HEK293T (cell line): ENCODE measurements around the gene TOMM7.
A peak's percentile ranks its signal among the peaks of the same experiment; 100 is the strongest.

Experiments
- CTCF ChIA-PET: fragments of 350-600 bp; formaldehyde crosslinking; extraction: SDS; loops from one replicate; lab custom pipeline; 2021; ENCODE audit warnings: antibody characterized with exemption, inconsistent platforms; lab: Yijun Ruan, JAX
- POLR2A ChIA-PET: fragments of 350-600 bp; formaldehyde crosslinking; extraction: SDS; loops from one replicate; lab custom pipeline; 2020; ENCODE audit warnings: antibody characterized with exemption, inconsistent platforms; lab: Yijun Ruan, JAX
- DNase-seq: peaks from one replicate; pipeline ENCODE4 v3.0.0; 2012; ENCODE audit warnings: mixed read lengths; ENCODE audit errors: extremely low spot score
- ARNT ChIP-seq: fragments of 450-650 bp; IDR thresholded peaks from 2 replicates; pipeline ENCODE4 v1.6.1; 2017; ENCODE audit warnings: mild to moderate bottlenecking
- BHLHE40 ChIP-seq: fragments of 450-650 bp; IDR thresholded peaks from 2 replicates; pipeline ENCODE4 v1.6.1; 2016; ENCODE audit warnings: mild to moderate bottlenecking, moderate library complexity, borderline replicate concordance
- CTBP1 ChIP-seq: fragments of 450-650 bp; IDR thresholded peaks from 2 replicates; pipeline ENCODE4 v1.6.1; 2016; ENCODE audit warnings: borderline replicate concordance
- ELF4 ChIP-seq: fragments of 450-650 bp; IDR thresholded peaks from 2 replicates; pipeline ENCODE4 v1.6.1; 2017; ENCODE audit warnings: antibody characterized with exemption
- FOXA1 ChIP-seq: fragments of 450-650 bp; IDR thresholded peaks from 2 replicates; pipeline ENCODE4 v1.6.1; 2016; ENCODE audit warnings: mild to moderate bottlenecking
- FOXK2 ChIP-seq: fragments of 450-650 bp; IDR thresholded peaks from 2 replicates; pipeline ENCODE4 v1.6.1; 2016; ENCODE audit warnings: mild to moderate bottlenecking
- FOXM1 ChIP-seq: fragments of 450-650 bp; IDR thresholded peaks from 2 replicates; pipeline ENCODE4 v1.6.1; 2017; ENCODE audit warnings: mild to moderate bottlenecking, borderline replicate concordance
- HDGF ChIP-seq: fragments of 450-650 bp; IDR thresholded peaks from 2 replicates; pipeline ENCODE4 v1.6.1; 2017; ENCODE audit warnings: antibody characterized with exemption, borderline replicate concordance
- L3MBTL2 ChIP-seq: fragments of 450-650 bp; conservative IDR thresholded peaks from 2 replicates; pipeline ENCODE4 v1.6.1; 2016; ENCODE audit warnings: mild to moderate bottlenecking
- LEF1 ChIP-seq: fragments of 450-650 bp; IDR thresholded peaks from 2 replicates; pipeline ENCODE4 v1.6.1; 2017; ENCODE audit warnings: mild to moderate bottlenecking, borderline replicate concordance
- NFRKB ChIP-seq: fragments of 450-650 bp; IDR thresholded peaks from 2 replicates; pipeline ENCODE4 v1.6.1; 2016; ENCODE audit warnings: mild to moderate bottlenecking, moderate library complexity
- SP1 ChIP-seq: fragments of 450-650 bp; IDR thresholded peaks from 2 replicates; pipeline ENCODE4 v1.6.1; 2017
- SUZ12 ChIP-seq: fragments of 450-650 bp; IDR thresholded peaks from 2 replicates; pipeline ENCODE4 v1.6.1; 2016; ENCODE audit warnings: mild to moderate bottlenecking
- TARDBP ChIP-seq: fragments of 450-650 bp; IDR thresholded peaks from 2 replicates; pipeline ENCODE4 v1.6.1; 2016
- ZNF384 ChIP-seq: fragments of 450-650 bp; IDR thresholded peaks from 2 replicates; pipeline ENCODE4 v1.6.1; 2016
- TF ChIP-seq, protein P1 (sequence below): fragments of 450-650 bp; IDR thresholded peaks from 2 replicates; pipeline ENCODE4 v1.6.1; 2016

TOMM7 gene

GRCh38 chr7:22856416-22856815, 33.8 kb upstream of the TOMM7 start:
- TF ChIP-seq ELF4 (no peak), ARNT (no peak), HDGF (no peak), CTBP1 (no peak), FOXA1 (no peak)
- no peak for DNase-seq
- POLR2A ChIA-PET, result interaction anchor here (1.1 kb wide), 1 partner anchor 25 kb away, joined by 3 read pairs; no protein-coding TSS in a partner anchor
- CTCF ChIA-PET, result interaction anchor here (1.7 kb wide), 1 partner anchor 230 kb away, joined by 4 read pairs; no protein-coding TSS in a partner anchor

DNA sequence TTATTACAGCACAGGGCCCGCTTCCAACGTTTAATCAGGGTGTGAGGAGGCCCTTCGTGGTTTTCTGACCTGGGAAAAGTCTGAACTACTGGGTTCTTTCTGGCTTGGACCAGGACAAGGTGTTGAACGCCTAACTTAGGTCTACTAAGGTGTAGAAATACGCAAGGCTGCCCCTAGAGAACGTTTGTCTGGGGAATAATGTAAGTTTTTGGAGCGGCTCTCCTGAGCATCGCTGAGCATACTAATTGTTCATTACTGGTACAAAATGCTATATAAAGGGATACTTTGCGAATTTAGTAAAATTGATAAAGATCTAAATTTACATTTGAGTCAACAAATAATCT, 32.4 kb upstream of the TOMM7 start:
- TF ChIP-seq ELF4 (no peak), FOXA1 (no peak), HDGF (no peak), NFRKB (no peak), LEF1 (no peak), L3MBTL2 (no peak), TARDBP (no peak), FOXK2 (no peak), ZNF384 (no peak), BHLHE40 (no peak), ARNT (no peak), CTBP1 (no peak), FOXM1 (no peak), SP1 (no peak), SUZ12 (no peak)
- TF ChIP-seq, protein P1, sequence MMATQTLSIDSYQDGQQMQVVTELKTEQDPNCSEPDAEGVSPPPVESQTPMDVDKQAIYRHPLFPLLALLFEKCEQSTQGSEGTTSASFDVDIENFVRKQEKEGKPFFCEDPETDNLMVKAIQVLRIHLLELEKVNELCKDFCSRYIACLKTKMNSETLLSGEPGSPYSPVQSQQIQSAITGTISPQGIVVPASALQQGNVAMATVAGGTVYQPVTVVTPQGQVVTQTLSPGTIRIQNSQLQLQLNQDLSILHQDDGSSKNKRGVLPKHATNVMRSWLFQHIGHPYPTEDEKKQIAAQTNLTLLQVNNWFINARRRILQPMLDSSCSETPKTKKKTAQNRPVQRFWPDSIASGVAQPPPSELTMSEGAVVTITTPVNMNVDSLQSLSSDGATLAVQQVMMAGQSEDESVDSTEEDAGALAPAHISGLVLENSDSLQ, result no peak
- CTCF ChIA-PET, result interaction anchor here (0.7 to 1.7 kb wide), 2 partner anchors 166 to 231 kb away, joined by 3 to 4 read pairs; no protein-coding TSS in a partner anchor
- POLR2A ChIA-PET, result interaction anchor here (0.7 to 1.2 kb wide), 2 partner anchors 14 to 32 kb away, joined by 3 to 4 read pairs; partner anchors contain the start of gene TOMM7
- DNase-seq, result no peak

DNA sequence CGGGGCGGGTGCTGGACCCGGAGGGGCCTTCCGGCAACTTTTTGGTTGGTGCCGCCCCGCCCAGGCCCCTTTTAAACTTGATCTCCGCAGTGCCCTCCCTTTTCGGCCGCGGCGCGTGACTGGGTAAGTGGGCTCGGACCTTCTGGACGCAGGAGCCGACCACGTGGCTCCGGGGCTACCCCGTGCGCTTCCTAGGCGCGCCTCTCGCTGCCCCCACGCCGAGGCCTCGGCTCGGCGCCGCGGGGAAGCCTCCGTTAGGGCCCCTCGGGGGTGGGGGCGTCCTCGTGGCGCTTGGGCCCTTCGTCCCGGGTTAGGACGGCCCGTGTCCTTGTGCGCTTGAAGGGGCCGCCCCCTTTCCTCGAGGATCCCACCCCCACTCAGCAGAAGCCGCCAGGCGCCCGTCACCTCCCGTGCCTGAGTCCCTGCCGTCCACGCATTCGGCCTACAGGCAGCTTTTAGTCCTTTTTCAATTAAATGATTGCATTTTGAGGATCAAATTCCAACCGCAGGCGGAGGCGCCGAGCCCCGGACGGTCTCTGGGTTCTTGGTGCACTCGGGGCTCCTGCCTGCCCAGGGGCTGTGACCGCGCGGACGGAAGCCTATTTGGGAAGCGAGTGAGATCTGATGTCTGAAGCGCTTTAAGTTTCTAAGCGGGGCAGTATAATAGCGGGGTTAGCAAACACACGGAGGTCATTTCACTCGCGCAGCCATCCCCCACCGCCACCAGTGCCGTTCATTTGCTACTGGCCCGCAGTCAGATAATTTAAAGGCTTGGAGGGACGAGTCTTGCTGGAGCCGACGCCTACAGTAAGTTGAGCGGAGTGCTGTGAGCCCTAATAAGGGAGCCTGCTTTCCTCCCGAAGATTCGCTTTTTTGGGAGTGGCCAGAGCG, 31.8 kb upstream of the TOMM7 start:
- ChIA-PET POLR2A (interaction anchor here (1.2 kb wide), 1 partner anchor 32 kb away, joined by 3 read pairs; the partner anchor contains the start of gene TOMM7), CTCF (interaction anchor here (1.7 kb wide), 1 partner anchor 232 kb away, joined by 4 read pairs; no protein-coding TSS in a partner anchor)
- TF ChIP-seq BHLHE40 (no peak), FOXM1 (peak; percentile 46; the same call in 1 of the 2 replicates), TARDBP (no peak), CTBP1 (no peak), FOXK2 (no peak), L3MBTL2 (peak; percentile 98), NFRKB (no peak)
- DNase-seq, result peak; percentile 93

DNA sequence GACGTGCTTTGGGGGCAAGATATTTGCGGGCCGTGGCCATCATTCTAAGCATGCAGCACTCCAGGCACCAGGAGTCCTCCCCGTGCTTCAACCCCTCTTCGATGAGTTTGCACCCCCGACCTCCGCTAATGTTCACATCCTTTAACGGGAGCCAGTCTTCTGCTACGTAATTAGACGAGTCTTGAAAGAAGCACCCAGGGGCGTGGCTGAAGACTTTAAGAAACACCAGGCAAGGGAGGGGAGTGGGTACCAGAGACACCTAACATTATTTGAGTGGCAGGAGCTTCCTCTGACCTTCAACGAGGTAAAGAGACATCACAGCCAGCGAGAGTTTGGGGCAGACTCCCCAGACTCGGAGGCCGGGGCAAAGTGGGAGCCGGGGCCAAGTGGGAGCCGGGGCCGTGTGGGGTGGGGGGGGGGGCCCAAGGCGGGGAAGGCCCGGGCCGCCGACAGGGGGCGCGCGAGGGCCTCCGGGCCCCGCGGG, 31.1 kb upstream of the TOMM7 start:
- no peak for TF ChIP-seq SP1
- TF ChIP-seq ZNF384, result no peak
- TF ChIP-seq, protein P1, result peak; percentile 30; the same call in 1 of the 2 replicates
- no peak for TF ChIP-seq SUZ12
- TF ChIP-seq ARNT, result no peak
- TF ChIP-seq TARDBP, result no peak
- ChIA-PET POLR2A (no interaction called here), CTCF (interaction anchor here (0.5 to 1.2 kb wide), 2 partner anchors 14 to 126 kb away, joined by 3 to 4 read pairs; partner anchors contain the start of gene IL6)
- DNase-seq, result no peak

DNA sequence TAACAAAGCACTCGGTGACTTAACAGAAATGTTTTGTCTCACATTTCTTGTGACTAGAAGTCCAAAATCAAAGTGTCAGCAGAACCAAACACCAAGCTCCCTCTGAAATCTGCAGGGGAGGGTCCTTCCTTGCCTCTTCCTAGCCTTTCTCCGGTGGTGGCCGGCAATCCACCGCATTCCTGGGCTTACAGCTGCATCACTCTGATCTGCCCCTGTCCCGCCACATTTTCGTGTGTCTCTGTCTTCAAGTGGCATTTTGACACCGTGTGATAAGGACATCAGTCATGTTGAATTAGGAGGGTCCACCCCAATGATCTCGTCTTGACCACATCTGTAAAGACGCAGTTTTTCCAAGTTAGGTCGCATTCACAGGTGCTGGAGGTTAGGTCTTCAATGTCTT, 30.5 kb upstream of the TOMM7 start:
- CTCF ChIA-PET, result interaction anchor here (0.5 to 1.2 kb wide), 2 partner anchors 13 to 126 kb away, joined by 3 to 4 read pairs; partner anchors contain the start of gene IL6
- TF ChIP-seq L3MBTL2, result no peak
- no peak for TF ChIP-seq SP1
- TF ChIP-seq FOXA1, result no peak
- no peak for TF ChIP-seq BHLHE40
- no peak for TF ChIP-seq SUZ12
- TF ChIP-seq ELF4, result no peak
- TF ChIP-seq HDGF, result no peak
- TF ChIP-seq LEF1, result no peak
- no peak for TF ChIP-seq CTBP1
- TF ChIP-seq TARDBP, result no peak
- TF ChIP-seq, protein P1, result no peak
- TF ChIP-seq FOXK2, result no peak
- TF ChIP-seq NFRKB, result no peak
- no peak for TF ChIP-seq ZNF384
- TF ChIP-seq FOXM1, result no peak
- no peak for TF ChIP-seq ARNT
- DNase-seq, result no peak
- POLR2A ChIA-PET, result no interaction called here
